Hepatic stellate cell (primary cell): ENCODE results near the gene ANKRD37.

Experiments
- DNase-seq: peaks from one replicate; pipeline ENCODE4 v3.0.0; 2011; ENCODE audit warnings: low spot score

The ANKRD37 gene

GRCh38 chr4:185380320-185380719 lies 16.3 kb upstream of the ANKRD37 start:
- no peak for DNase-seq

DNA sequence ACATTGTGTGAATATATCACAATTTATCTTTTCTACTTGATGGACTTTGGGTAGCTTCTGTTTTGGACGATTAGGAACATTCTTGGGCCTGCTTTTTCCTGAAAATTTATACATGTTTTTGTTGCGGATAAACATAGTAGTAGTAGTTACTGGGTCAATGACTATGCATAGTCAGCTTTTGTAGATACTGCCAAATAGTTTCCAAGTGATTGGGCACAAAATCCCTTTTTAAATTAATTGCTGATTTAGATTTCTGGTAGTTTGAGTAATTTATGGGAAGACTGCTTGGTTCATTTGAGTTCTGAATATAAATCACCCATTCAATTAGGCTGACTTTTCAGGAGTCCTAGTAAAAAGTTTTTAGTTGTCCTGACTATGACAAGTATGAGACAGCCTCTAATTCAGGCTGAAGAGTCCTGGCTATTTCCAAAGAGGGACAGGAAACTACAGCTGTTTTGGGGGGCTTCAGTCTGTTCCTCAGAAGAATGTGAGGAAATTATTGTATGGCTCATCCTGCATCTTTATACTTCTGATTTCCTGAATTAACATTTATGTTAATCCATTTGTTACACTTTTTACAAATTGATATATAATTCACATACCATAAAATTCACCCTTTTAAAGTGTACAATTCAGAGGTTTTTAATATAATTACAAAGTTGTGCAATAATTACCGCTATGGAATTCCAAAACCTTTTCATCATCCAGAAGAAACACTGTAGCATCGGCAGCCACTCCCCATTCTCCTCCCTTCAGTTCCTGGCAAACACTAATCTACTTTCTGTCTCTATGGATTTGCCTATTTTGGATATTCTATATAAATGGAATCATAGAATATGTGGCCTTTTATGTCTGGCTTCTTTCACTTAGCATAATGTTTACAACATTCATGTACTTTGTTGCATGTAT lies 15.1 kb upstream of the ANKRD37 start:
- no peak for DNase-seq

DNA sequence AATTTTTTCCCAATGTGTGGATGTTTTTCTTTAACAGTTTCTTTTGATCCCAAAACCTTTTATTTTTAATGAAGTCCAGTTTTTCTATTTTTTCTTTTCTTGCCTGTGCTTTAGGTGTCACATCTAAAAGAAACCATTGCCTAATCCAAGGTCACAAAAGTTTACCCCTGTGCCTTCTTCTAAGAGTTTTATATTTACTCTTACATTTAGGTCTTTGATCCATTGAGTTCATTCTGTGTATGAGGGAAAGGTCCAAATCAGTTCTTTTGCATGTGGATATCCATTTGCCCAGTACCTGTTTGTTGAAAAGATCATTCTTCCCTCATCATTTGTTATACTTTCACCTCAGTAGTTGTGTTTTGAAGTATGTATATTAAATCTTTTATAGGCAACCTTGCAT lies 13.9 kb upstream of the ANKRD37 start:
- DNase-seq, result no peak

DNA sequence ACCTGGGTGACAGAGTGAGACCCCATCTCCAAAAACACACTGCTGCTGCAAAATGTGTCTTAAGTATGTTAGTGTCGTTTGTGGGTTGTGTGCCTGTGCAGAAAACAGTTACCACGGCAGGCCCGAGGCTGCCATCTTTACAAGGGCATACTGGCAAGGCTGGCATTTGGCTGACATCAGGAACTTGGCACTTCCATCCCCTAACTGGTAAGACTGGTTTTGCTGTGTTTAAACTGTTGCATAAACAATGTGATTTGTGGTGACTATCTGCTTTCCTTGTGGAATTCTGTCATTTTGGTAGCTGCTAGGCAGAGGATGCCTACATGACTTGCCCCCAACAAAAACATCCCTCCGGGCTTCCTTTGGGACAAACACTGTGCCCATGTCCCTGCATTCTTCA lies 13.2 kb upstream of the ANKRD37 start:
- no peak for DNase-seq

GRCh38 chr4:185384061-185384460 lies 12.6 kb upstream of the ANKRD37 start:
- no peak for DNase-seq

DNA sequence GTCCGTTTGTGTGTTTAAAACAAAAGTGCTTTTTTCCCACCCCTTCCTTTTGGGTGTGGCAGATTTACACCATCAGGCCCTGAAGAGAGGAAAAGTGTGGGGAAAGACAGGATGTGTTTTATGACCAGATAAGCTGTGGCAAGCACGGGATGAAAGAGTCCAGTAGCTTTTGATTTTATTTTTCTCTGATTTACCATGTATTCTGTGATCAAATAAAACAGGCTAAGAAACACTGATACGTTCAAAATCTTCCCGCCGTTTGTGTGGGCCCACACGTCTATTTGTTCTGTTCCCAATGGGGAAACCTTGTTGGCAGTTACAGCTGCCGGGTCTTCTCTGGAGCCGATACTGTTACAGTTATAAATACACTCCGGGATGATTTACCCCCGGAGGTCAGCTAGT lies 11.7 kb upstream of the ANKRD37 start:
- no peak for DNase-seq

- DNase-seq, result no peak
Observed at GRCh38 chr4:185387957-185388356, 8.7 kb upstream of the ANKRD37 start.

DNA sequence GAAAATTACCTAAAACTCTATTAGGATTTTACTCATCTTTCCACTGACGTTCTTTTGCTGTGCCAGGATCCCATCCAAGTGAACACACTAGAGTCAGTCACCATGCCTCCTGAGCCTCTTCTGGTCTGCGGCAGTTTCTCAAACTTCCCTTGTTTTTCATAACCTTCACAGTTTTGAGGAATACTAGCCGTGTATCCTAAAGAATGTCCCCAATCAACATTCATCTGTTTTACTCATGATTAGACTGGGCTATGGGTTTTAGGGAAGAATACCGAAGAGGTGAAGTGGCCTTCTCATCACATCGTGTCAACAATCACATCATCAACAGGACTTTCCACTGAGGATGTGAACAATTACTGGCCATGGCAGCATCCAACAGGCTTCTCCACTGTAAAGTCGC lies 5.7 kb upstream of the ANKRD37 start:
- no peak for DNase-seq

DNA sequence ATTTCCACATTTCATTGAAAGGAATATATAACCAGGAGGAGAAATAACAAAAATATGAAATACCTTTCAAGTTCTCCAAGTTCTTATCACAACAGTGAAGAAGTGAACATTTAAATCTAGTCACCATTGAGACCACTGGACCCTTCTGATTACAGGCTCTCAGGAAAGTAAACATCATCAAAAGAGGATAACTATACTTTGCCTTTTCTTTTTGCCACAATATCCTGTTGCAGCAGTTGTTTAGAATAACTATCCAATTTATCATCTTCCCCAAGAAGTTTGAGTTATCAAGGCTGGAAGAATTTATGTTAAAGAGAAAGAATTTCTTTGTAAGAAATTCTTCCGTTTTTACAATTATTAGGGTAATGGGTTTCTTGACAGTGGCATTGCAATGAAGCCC lies 4.5 kb upstream of the ANKRD37 start:
- no peak for DNase-seq

DNA sequence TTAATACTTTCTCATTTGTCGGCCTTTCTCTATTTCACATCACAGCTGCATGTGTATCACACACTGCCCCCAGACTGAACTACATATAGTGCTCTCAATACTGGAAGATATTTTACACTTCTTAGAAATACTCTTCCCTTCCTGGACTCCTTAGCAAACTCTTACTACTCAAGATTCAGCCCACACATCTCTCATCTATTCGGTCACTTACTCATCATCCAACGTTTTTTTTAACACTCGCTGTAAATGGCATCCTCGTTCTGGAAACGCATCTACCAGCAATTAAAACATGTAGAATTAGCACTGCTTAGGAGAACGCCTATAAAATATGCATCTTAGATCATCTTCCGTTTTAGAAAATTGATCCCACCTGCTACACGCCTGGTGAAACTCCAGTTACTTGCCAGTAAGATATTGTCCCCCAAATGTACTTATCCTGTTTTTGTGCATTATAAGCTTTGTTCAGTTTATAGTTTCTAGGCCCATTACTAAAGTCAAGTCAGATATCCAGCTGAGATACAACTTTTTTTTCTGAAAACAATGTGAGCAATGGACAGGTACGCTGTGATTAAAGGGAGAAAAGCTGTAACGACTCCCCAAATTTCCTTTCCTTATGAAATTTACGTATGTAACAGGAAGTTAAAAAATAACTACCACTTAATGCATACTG lies 1.9 kb upstream of the ANKRD37 start:
- no peak for DNase-seq

DNA sequence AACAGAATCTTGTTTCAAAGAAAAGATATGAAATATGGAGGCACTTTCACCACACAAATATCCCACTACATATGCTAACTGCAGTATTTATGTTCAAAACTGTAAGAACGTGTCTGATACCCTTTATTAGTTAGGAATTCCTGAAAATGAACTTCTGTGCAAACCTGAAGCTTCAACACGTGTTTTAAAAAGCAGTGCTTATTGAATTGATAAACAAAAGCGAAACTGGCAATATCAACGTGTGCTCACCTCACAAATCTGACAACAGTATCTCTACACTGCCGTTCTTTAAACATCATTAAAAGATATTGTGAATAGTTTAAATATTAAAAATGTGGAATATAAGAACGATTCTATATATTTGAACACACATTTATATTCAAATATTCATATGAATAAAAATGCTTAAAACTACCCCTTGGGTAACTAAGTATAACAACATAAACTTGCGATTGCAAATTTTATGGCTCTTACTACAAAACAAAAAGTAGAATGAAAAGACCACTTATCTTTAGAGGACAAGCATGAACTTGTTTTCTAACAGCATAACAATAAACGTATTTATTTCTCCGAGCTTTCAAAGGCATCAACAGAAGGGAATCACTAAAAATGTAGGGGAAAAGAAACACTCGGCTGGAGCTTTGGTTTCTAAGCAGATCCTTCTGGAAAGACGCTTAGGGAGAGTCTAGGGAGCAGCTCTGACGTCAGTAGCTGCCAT lies 1.2 kb upstream of the ANKRD37 start, which contains the start of gene LRP2BP:
TSS of gene LRP2BP (minus strand) at position 687 of the 718 bp plus-strand sequence. CDS start 17,738 bp downstream, outside the sequence.
- no peak for DNase-seq

GRCh38 chr4:185395956-185396723 lies 501 bp upstream of the ANKRD37 start:
- peak; percentile 98 for DNase-seq

GRCh38 chr4:185398618-185399017 lies 2.0 kb downstream of the ANKRD37 start:
- DNase-seq, result no peak

- no peak for DNase-seq
Observed at GRCh38 chr4:185399466-185399865, 2.8 kb downstream of the ANKRD37 start.

GRCh38 chr4:185404031-185404430 lies 7.4 kb downstream of the ANKRD37 start:
- no peak for DNase-seq

- no peak for DNase-seq
Observed at GRCh38 chr4:185405296-185405999, 8.8 kb downstream of the ANKRD37 start.

GRCh38 chr4:185408432-185408831 lies 11.8 kb downstream of the ANKRD37 start:
- DNase-seq, result no peak

DNA sequence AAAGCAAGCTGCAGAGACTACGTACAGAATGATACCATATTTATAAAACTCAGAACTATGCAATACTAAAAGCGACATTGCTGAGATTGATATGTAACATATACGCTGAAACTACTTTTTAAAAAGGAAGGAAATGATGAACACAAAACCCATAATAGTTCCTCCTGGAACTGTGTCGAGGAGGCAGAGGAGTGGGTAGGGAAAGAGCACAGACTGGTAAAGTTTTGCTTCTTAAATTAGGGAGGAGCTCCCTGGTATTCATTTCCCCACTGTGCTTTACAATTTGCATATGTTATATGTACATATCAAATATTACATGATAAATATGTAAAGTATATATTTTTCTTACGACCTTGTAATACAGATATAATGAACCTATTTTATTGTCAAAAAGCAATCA lies 15.2 kb downstream of the ANKRD37 start:
- no peak for DNase-seq

- DNase-seq, result no peak
Observed at GRCh38 chr4:185412412-185412811, 15.8 kb downstream of the ANKRD37 start.

DNA sequence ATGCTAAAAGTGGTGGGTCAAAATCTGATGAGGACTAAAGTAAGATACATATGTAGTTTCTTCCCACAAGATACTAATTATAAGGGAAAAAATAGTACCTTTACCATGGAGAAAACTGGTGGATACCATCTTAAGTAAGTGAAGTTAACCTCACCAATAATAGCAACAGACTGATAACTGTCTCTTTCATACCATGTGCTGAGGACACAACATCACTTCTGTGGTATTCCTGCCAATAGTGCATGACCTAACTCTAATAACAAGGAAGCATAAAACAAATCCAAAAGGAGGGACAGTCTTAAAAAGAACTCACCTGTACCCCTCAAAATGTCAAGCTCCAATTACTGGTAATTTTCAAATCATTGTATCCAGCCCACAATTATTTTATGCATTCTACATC lies 20.3 kb downstream of the ANKRD37 start:
- no peak for DNase-seq
